Measurements from ENCODE around the gene SIPA1L3.

DNA sequence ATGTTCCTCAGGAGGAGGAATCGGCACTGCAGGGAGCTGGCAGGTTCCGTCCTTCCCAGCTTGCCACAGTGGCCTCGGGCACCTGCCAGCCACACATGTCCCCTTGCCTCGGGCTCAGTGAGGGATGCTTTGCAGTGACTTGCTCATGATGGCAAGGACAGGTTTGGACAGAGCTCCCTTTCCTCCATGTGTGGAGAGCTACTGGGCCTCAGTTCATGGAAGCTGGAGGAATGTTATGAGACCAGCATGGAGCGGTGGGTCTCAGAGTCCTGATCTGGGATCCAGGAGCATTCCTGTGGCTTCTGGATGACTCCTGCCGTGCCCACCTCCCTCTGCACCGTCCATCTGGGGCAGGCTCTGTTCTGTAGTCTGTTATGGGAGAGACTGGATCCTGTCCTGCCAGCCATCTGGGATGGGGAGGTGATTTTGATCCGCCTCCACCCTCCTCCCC is 59.2 kb downstream of the SIPA1L3 start:
- TF ChIP-seq YY1 (IDR thresholded peaks at IDR 0.05; ENCODE audit: insufficient read depth, insufficient read length) (no peak), SUZ12 (IDR thresholded peaks at IDR 0.05; ENCODE audit: extremely low read depth, insufficient read depth, insufficient read length) (no peak)
